ENCODE data around the gene TSPAN16. TPM values are rescaled to one million over a fixed set of nuclear protein-coding genes. Genes with fewer than 3 reads are reported as not detected.
"Not testable (repeated sequence)": the region's sequence is repeated elsewhere in the genome, so short reads cannot be mapped to it uniquely, and the experiment has no call there.

Gene TSPAN16
- total RNA-seq, 1 donor from 2014 or later = not detected

DNA sequence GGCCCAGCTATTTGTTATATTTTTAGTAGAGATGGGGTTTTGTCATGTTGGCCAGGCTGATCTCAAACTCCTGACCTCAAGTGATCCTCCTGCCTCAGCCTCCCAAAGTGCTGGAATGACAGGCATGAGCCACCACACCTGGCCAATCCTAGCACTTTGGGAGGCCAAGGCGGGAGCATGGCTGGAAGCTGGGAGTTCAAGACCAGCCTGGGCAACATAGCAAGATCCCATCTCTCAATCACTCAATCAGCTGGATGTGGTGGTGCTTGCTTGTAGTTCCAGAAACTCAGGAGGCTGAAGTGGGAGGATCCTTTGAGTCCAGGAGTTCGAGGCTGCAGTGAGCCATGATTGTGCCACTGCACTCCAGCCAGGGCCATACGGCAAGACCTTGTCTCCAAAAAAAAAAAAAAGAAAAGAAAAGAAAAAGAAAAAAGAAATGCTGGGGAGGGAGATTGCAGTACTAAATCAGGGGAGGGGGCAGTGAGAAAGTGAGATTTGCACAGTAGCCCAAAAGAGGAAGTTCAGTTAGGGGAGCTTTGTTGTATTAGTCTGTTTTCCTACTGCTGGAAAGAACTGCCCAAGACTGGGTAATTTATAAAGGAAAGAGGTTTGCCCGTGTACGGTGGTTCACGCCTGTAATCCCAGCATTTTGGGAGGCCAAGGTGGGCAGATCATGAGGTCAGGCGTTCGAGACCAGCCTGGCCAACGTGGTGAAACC, 24.5 kb downstream of the TSPAN16 start:
- not testable (repeated sequence) for DNase-seq

DNA sequence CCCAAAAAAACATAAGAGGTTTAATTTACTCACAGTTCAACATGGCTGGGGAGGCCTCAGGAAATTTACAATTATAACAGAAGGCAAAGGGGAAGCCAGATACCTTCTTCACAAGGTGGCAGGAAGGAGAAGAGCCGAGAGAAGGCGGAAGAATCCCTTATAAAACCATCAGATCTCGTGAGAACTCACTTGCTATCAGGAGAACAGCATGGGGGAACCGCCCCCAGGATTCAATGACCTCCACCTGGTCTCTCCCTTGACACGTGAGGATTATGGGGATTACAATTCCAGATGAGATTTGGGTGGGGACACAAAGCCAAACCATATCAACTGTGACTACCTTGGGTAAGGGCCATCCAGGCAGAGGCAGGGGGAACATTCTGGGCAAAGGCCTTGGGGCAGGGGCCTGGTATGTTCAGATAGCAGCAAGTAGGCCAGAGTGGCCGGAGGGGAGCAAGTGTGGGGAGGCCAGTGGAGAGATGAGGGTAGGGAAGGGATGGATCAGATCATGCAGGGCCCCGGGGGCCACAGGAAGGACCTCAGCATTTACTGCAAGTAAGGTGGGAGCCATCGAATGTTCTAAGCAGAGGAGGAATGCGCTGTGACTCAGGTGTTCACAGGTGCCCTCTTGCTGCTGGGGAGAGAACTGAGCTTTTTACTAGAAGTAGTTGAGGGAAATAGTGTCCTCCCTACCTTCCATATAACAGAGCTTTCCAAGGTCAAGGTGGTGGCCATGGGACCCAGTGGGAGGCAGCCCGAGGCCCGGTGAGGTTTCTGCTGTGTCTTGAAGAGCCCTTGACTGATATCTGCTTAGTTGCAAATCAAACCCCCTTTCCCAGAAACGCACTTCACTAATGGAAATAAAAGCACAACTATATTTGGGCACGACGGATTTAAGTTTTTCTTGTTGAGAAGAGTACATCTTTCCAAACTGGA, 25.5 kb downstream of the TSPAN16 start:
- no peak for DNase-seq

DNA sequence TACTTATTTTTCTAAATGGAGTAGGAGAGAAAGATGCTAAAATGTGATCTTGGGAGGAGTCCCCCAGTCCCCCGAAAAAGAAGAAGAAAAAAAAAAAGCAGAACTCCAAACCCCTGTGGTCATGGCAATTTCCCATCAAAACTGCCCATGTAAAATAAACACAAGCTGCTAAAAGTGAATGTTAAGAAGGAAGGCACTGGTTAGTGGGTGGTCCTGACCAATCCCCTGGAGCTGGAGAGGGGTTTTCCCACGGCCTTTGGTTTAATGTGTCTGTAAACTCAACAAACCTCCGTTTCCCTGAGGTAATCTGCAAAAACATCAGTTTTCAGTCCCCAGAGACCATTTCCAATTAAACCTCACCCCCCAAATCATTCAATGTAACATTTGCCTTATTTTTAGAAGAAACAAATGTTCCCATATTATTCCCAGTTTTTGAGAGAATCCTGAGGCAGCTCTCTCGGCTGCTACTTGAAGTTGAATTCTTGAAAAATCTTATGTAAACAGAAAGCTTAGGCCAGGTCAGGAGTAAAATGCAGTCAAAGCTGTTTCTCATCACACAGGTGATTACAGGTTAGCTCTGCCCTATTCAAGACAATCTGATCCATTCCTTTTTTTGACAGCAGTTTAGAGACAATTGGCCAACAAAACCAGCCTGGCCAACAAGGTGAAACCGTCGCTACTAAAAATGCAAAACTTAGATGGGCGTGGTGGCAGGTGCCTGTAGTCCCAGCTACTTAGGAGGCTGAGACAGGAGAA, 26.5 kb downstream of the TSPAN16 start:
- DNase-seq = peak; percentile 14

- DNase-seq = no peak
Observed at GRCh38 chr19:11323601-11324078, 27.7 kb downstream of the TSPAN16 start.

DNA sequence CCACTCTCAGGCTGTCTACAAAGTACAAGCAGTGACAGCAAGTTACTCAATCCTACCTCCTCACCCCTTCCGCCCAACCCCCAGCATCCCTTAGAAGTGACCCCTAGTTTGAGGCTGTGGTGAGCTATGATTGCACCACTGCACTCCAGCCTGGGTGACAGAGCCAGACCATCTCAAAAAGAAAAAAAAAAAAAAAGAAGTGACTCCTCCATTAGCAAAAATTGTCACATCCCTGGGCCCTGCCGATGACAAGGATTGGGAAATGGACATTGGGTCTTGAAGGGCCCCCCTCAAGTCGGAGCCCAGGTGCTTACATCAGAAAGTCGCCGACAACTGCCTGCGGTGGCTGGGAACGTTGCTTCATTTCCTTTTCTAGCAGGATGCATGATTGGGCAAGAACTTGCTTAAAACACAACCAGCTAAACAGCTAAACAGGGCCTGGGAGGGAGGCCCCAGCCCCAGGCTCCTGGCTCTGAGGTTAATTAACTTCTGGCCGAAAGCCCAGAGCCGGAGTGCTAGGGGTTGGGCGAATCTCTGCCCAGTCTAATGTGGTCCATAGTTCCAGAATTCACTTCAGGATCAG, 28.2 kb downstream of the TSPAN16 start:
- DNase-seq = peak; percentile 46

- no peak for DNase-seq
Observed at GRCh38 chr19:11324748-11325389, 28.9 kb downstream of the TSPAN16 start.

DNA sequence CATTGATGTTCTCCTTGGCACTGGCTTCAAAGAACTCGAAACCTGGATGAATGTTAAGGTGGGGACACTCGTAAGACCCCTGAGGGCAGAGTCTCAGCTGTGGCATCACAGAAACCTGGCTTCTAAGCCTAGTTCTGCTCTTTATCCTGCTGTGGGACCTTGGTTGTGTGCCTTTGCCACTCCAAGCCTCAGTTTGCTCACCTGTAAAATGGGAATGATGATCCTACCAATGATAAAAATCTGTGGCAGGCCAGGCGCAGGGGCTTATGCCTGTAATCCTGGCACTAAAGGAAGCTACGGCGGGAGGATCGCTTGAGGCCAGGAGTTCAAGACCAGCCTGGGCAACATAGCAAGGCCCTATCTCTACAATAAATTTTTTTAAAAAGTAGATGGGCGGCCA, 29.6 kb downstream of the TSPAN16 start:
- DNase-seq = no peak

GRCh38 chr19:11330127-11330526, 34.2 kb downstream of the TSPAN16 start:
- no peak for DNase-seq

DNA sequence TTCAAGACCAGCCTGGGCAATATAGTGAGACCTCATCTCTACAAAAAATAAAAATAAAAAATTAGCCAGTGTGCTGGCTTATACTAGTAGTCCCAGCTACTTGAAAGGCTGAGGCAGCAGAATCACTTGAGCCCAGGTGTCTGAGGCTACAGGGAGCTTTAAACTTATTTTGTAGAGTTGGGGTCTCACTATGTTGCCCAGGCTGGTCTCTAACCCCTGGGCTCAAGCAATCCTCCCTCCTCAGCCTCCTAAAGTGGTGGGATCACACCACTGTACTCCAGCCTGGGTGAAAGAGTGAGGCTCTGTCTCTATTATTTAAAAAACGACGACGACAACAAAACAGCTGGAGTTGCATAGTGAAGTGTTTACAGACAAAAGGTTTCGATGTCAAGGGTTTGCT, 35.5 kb downstream of the TSPAN16 start:
- no peak for DNase-seq

DNA sequence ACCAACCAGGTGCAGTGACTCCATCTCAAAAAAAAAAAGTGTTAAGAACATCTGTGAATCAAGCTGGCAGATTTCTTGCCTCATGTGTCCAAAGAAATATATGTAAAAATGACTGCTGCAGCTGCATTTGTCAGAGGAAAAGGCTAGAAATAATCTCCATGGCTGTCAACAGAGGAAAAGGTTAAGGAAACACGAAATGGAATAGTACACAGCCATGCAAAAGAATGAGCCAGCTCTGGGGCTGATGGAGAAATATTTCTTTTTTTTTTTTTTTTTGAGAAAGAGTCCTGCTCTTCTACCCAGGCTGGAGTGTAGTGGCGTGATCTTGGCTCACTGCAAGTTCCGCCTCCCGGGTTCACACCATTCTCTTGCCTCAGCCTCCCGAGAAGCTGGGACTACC, 36.9 kb downstream of the TSPAN16 start:
- no peak for DNase-seq

- not testable (repeated sequence) for DNase-seq
Observed at GRCh38 chr19:11333838-11334237, 37.9 kb downstream of the TSPAN16 start.

GRCh38 chr19:11335449-11336146, 39.6 kb downstream of the TSPAN16 start:
- DNase-seq = no peak

- DNase-seq = no peak
Observed at GRCh38 chr19:11337080-11337479, 41.1 kb downstream of the TSPAN16 start.

DNA sequence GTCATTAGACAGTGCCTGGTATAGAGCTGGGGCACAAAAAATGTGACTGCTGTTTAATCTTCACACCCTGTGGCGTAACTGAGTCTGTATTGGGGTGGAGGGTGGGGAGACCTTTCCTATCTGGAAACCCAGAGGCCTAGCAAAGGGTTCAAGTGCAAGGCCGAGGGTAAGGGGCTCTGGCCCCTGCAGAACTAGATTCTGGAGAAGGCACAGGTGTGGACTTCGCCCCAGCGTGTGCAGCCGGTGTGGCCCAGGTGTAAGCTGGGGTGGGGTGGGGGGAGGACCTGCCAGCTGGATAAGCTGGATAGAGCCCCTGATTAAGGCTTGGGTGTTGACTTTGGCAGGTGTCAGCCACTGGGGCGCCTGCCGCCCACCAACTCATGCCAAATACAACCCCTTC, 42.2 kb downstream of the TSPAN16 start:
- DNase-seq = no peak

- DNase-seq = no peak
Observed at GRCh38 chr19:11338569-11339253, 42.8 kb downstream of the TSPAN16 start.

GRCh38 chr19:11339254-11340098, 43.5 kb downstream of the TSPAN16 start, which contains the start of gene RAB3D:
TSS of gene RAB3D (minus strand) at chr19:11339657. CDS start at chr19:11337399, 2,258 bp downstream.
- peak; percentile 88 for DNase-seq

DNA sequence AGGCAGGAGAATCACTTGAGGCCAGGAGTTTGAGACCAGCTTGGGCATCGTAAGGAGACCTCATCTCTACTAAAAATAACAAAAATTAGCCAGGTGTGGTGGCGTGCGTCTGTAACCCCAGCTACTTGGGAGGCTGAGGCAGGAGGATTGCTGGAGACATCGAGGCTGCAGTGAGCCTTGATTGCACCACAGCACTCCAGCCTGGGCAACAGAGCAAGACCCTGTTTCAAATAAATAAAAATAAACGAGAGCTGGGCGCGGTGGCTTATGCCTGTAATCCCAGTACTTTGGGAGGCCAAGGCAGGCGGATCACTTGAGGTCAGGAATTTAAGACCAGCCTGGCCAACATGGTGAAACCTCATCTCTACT, 44.1 kb downstream of the TSPAN16 start:
- not testable (repeated sequence) for DNase-seq

GRCh38 chr19:11342429-11342828, 46.5 kb downstream of the TSPAN16 start:
- no peak for DNase-seq

DNA sequence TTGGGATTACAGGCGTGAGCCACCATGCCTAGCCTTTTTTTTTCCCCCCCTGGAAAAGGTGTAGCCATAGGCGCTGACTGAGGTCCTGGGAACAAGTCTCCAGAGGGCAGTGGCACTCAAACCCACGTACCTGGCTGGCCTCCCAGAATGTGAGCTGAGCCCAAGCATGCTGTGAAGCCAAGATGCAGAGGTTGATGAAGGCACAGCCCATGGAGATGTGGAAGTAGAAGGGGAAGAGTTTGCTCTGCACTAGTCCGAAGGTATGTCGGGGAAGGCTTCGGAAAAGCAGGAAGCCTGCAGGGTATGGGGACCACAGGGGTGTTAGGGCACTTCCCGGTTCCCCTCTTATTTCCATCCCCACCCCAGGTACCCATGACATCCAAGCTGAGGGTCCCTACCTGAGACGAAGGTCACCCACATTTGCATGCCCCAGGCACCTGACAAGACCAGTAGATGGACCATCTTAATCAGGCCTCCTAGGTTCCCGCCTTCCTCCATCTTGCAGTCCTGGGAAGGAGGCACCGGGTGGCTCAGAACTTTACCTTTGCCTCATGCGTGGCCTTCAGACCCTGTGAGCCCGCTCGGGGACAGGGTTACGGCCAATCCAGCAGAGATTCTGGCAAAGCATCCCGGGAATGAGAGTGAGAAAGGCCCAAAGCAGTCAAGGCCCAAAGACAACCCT, 49.3 kb downstream of the TSPAN16 start:
- no peak for DNase-seq
